T-helper 17 cell (primary cell): ENCODE measurements around the gene CDKN2C. TPM values are rescaled to one million over a fixed set of nuclear protein-coding genes. Genes with fewer than 3 reads are reported as not detected.
A peak's percentile ranks its signal among the peaks of the same experiment; 100 is the strongest.
"Not testable (repeated sequence)": the region's sequence is repeated elsewhere in the genome, so short reads cannot be mapped to it uniquely, and the experiment has no call there.

Experiments used
- ATAC-seq: fragments of 150-1000 bp; cut with Tn5 transposase; 2 replicates; pipeline ENCODE4 v1.10.0; 2021; ENCODE audit warnings: mild to moderate bottlenecking, moderate library complexity
- DNase-seq, 3 donors: peaks; one replicate each; pipeline versions ENCODE4 v3.0.0 to v3.0.0-alpha.2; 2020 to 2021
- H3K9me3 ChIP-seq: one replicate; pipeline ENCODE4 v1.7.0; 2013; ENCODE audit warnings: low read length, mild to moderate bottlenecking; ENCODE audit not compliant: control insufficient read depth, poor library complexity, severe bottlenecking
- H3K27ac Mint-ChIP-seq: one replicate; pipeline ENCODE4 v1.8.0; 2022; ENCODE audit warnings: mild to moderate bottlenecking, moderate library complexity, mixed read lengths
- H3K27me3 Mint-ChIP-seq: one replicate; pipeline ENCODE4 v1.8.0; 2022; ENCODE audit warnings: mixed read lengths
- H3K36me3 Mint-ChIP-seq: one replicate; pipeline ENCODE4 v1.8.0; 2022; ENCODE audit warnings: low read depth, mixed read lengths
- H3K4me1 Mint-ChIP-seq: one replicate; pipeline ENCODE4 v1.8.0; 2022; ENCODE audit warnings: mild to moderate bottlenecking, mixed read lengths
- H3K4me3 Mint-ChIP-seq: one replicate; pipeline ENCODE4 v1.8.0; 2022; ENCODE audit warnings: mild to moderate bottlenecking, moderate library complexity, mixed read lengths
- total RNA-seq, 4 donors: library from RNA in 2 of 4; stranded (reverse) in 2 of 4; gene quantifications; one replicate each; pipeline ENCODE4 v1.2.3 and lab custom pipeline; 2022 to 2026

The CDKN2C gene
- total RNA-seq, 2 donors from 2014 or later, result 7.7 to 8.2 TPM

- peaks cover 31% of the 10 kb centered on the region for H3K4me1 Mint-ChIP-seq
- peaks cover 2% of the 10 kb centered on the region for H3K36me3 Mint-ChIP-seq
- ATAC-seq, result no peak
- H3K9me3 ChIP-seq, result no peaks in the 10 kb centered on the region
- DNase-seq, result no peak
- no peaks in the 10 kb centered on the region for H3K27me3 Mint-ChIP-seq
- H3K4me3 Mint-ChIP-seq, result no peak overlapping the region
- no peak overlapping the region for H3K27ac Mint-ChIP-seq
These were observed 27.7 kb upstream of the CDKN2C start for GRCh38 chr1:50942334-50942733.

- peaks cover 2% of the 10 kb centered on the region for H3K36me3 Mint-ChIP-seq
- H3K27ac Mint-ChIP-seq, result no peak overlapping the region
- ATAC-seq (no peak), DNase-seq (no peak)
- peaks cover 28% of the 10 kb centered on the region for H3K4me1 Mint-ChIP-seq
- no peaks in the 10 kb centered on the region for H3K9me3 ChIP-seq
- H3K27me3 Mint-ChIP-seq, result no peaks in the 10 kb centered on the region
- no peak overlapping the region for H3K4me3 Mint-ChIP-seq
These were observed 20.6 kb upstream of the CDKN2C start for GRCh38 chr1:50949286-50949982.

GRCh38 chr1:50950396-50950795 is 19.6 kb upstream of the CDKN2C start:
- no peak overlapping the region for H3K27ac Mint-ChIP-seq
- ATAC-seq, result no peak

GRCh38 chr1:50952566-50952965 is 17.5 kb upstream of the CDKN2C start:
- ATAC-seq, H3K36me3 Mint-ChIP-seq, H3K4me3 Mint-ChIP-seq, DNase-seq, H3K9me3 ChIP-seq, H3K27ac Mint-ChIP-seq, H3K27me3 Mint-ChIP-seq: not testable (repeated sequence)
- peaks cover 22% of the 10 kb centered on the region for H3K4me1 Mint-ChIP-seq

More at GRCh38 chr1:50950396-50950795, 19.6 kb upstream of the CDKN2C start:
- H3K9me3 ChIP-seq, result no peaks in the 10 kb centered on the region
- Mint-ChIP-seq H3K27me3 (no peaks in the 10 kb centered on the region), H3K36me3 (peaks cover 2% of the 10 kb centered on the region), H3K4me3 (no peak overlapping the region), H3K4me1 (peaks cover 28% of the 10 kb centered on the region)
- no peak for DNase-seq

GRCh38 chr1:50955116-50955515 is 14.9 kb upstream of the CDKN2C start:
- H3K9me3 ChIP-seq, result no peaks in the 10 kb centered on the region
- Mint-ChIP-seq H3K27ac (no peak overlapping the region), H3K27me3 (no peaks in the 10 kb centered on the region), H3K4me3 (no peak overlapping the region), H3K36me3 (peaks cover 3% of the 10 kb centered on the region), H3K4me1 (peaks cover 22% of the 10 kb centered on the region)
- no peak for ATAC-seq
- no peak for DNase-seq

- ATAC-seq (peak; percentile 28), DNase-seq (no peak)
- Mint-ChIP-seq H3K27me3 (no peaks in the 10 kb centered on the region), H3K27ac (peak overlapping the region; percentile 95), H3K4me3 (peak overlapping the region; percentile 100), H3K36me3 (peaks cover 3% of the 10 kb centered on the region), H3K4me1 (peaks cover 22% of the 10 kb centered on the region)
- no peaks in the 10 kb centered on the region for H3K9me3 ChIP-seq
These were observed 10.6 kb upstream of the CDKN2C start for GRCh38 chr1:50959303-50959912.

GRCh38 chr1:50959913-50960844 is 9.9 kb upstream of the CDKN2C start, which contains the start of gene FAF1:
FAF1 (minus strand) TSS chr1:50960267; CDS start chr1:50959811, 456 bp downstream.
- no peaks in the 10 kb centered on the region for H3K9me3 ChIP-seq
- Mint-ChIP-seq H3K36me3 (peaks cover 3% of the 10 kb centered on the region), H3K4me3 (peak within 1 kb of the TSS; percentile 100), H3K4me1 (peaks cover 22% of the 10 kb centered on the region), H3K27ac (peak within 1 kb of the TSS; percentile 95), H3K27me3 (no peaks in the 10 kb centered on the region)
- DNase-seq (peak; percentile 95 to 96 (median 96)), ATAC-seq (peak; percentile 90)

- ATAC-seq, result no peak
- no peak for DNase-seq
- Mint-ChIP-seq H3K4me1 (peaks cover 12% of the 10 kb centered on the region), H3K4me3 (no peak overlapping the region), H3K27me3 (no peaks in the 10 kb centered on the region), H3K27ac (no peak overlapping the region), H3K36me3 (peaks cover 2% of the 10 kb centered on the region)
- H3K9me3 ChIP-seq, result no peaks in the 10 kb centered on the region
These were observed 5.2 kb upstream of the CDKN2C start for GRCh38 chr1:50964863-50965262.

- no peaks in the 10 kb centered on the region for H3K27me3 Mint-ChIP-seq
- H3K4me3 Mint-ChIP-seq, result no peak overlapping the region
- DNase-seq, result no peak
- peaks cover 3% of the 10 kb centered on the region for H3K36me3 Mint-ChIP-seq
- no peak overlapping the region for H3K27ac Mint-ChIP-seq
- peaks cover 14% of the 10 kb centered on the region for H3K4me1 Mint-ChIP-seq
- H3K9me3 ChIP-seq, result no peaks in the 10 kb centered on the region
- no peak for ATAC-seq
These were observed 3.1 kb upstream of the CDKN2C start for GRCh38 chr1:50966991-50967390.

GRCh38 chr1:50967416-50968157 is 2.5 kb upstream of the CDKN2C start:
- Mint-ChIP-seq H3K4me1 (peaks cover 15% of the 10 kb centered on the region), H3K36me3 (peaks cover 3% of the 10 kb centered on the region), H3K27me3 (no peaks in the 10 kb centered on the region), H3K27ac (peak overlapping the region; percentile 93), H3K4me3 (peak overlapping the region; percentile 100)
- DNase-seq, result no peak
- no peaks in the 10 kb centered on the region for H3K9me3 ChIP-seq
- ATAC-seq, result no peak

- Mint-ChIP-seq H3K36me3 (peaks cover 3% of the 10 kb centered on the region), H3K4me3 (peak overlapping the region; percentile 100), H3K27ac (peak overlapping the region; percentile 93), H3K27me3 (no peaks in the 10 kb centered on the region), H3K4me1 (peaks cover 15% of the 10 kb centered on the region)
- DNase-seq, result peak; percentile 70 to 87 (median 83)
- H3K9me3 ChIP-seq, result no peaks in the 10 kb centered on the region
- peak; percentile 83 for ATAC-seq
These were observed 1.8 kb upstream of the CDKN2C start for GRCh38 chr1:50968158-50968820.
